ENCODE results near the gene FKBP7.
A peak's percentile ranks its signal among the peaks of the same experiment; 100 is the strongest.
"Not testable (repeated sequence)": the region's sequence is repeated elsewhere in the genome, so short reads cannot be mapped to it uniquely, and the experiment has no call there.

Gene FKBP7, protein sequence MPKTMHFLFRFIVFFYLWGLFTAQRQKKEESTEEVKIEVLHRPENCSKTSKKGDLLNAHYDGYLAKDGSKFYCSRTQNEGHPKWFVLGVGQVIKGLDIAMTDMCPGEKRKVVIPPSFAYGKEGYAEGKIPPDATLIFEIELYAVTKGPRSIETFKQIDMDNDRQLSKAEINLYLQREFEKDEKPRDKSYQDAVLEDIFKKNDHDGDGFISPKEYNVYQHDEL
- 1.5 to 2.6 reads per million in 2 donors for total RNA-seq

DNA sequence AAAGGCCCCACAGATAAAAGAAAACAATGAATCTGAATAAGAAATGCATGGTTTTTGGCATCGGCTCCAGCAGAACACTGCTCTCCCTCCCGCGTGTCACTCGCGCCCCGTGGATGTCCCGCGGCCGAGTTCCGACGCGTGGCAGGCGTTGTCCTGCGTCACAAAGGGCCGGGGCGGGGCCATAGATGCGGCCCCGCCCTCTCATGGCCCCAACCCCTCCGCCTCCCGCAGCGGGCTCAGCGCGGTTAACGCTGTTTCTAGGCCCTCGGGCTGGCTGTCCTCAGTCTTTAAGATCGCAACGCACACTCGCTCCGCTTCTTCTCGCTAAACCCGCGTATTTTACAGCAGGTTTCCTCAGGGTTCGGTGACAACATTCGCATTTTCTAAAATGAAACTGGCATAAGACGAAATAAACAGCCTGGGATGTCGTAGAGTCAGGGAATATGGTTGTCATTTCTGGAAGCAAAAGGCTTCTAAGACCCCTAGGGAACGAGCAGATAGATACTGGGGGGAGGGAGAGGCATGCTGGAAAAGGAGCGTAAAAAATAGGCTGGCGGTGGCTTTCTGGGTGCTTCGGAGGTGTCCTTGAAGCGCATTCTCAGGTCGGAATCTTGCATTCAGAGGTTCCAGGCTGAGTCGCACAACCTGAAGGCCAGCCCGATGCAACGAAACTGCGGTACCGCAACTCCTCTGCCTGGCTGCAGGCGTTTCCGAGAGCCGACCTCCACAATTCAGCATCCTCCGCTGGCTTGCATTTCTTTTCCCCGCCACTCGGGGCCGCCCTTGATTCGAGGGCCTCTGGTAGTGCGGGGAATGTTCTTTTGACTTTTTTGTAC lies at the start of gene FKBP7:
Gene FKBP7, minus strand, starts transcription at position 162 of the 836 bp plus-strand sequence. Its CDS starts 101 bp downstream, at position 61.
- DNase-seq: peak; percentile 83

DNA sequence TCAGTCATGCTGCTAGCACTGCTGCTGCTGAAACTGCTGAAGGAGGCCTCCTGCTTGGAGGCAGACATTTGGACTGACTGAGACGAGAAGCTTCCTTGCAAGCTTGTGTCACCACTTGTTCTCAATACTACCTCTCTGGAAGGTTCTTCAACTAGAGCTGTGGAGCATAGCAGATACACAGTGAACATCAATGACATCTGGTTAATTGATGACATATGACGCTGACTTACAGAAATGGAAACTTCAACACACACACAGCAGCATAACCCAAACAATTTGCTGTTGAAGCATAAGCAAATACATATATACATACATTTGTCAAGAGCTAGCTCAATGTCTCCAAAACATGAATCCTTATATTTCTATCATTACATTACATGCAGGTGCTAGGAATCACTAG lies 49.2 kb upstream of the FKBP7 start:
- no peak for DNase-seq

DNA sequence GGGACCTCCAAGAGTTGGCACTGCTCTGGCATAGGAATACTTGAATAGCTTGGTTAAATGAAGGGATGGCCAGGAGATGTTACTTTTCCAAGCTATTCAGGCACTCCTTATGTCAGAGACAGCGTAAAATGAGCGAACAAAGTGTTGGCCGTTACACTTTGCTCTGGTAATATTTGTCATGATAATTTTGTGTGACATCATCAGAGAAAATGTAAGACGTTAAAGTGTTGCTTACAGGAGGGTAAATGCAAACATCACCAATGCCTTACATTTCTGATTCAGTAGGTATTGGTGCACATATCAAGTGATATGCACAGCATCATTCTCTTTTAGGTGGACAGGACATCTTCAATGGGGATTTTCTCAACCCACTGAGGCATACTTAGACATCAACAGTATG lies 47.9 kb upstream of the FKBP7 start:
- no peak for DNase-seq

DNA sequence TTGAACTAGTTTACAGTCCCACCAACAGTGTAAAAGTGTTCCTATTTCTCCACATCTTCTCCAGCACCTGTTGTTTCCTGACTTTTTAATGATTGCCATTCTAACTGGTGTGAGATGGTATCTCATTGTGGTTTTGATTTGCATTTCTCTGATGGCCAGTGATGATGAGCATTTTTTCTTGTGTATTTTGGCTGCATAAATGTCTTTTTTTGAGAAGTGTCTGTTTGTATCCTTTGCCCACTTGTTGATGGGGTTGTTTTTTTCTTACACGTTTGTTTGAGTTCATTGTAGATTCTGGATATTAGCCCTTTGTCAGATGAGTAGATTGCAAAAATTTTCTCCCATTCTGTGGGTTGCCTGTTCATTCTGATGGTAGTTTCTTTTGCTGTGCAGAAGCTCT lies 47.1 kb upstream of the FKBP7 start:
- not testable (repeated sequence) for DNase-seq

DNA sequence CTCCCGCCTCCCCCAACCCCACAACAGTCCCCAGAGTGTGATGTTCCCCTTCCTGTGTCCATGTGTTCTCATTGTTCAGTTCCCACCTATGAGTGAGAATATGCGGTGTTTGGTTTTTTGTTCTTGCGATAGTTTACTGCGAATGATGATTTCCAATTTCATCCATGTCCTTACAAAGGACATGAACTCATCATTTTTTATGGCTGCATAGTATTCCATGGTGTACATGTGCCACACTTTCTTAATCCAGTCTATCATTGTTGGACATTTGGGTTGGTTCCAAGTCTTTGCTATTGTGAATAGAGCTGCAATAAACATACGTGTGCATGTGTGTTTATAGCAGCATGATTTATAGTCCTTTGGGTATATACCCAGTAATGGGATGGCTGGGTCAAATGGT lies 46.6 kb upstream of the FKBP7 start:
- not testable (repeated sequence) for DNase-seq

DNA sequence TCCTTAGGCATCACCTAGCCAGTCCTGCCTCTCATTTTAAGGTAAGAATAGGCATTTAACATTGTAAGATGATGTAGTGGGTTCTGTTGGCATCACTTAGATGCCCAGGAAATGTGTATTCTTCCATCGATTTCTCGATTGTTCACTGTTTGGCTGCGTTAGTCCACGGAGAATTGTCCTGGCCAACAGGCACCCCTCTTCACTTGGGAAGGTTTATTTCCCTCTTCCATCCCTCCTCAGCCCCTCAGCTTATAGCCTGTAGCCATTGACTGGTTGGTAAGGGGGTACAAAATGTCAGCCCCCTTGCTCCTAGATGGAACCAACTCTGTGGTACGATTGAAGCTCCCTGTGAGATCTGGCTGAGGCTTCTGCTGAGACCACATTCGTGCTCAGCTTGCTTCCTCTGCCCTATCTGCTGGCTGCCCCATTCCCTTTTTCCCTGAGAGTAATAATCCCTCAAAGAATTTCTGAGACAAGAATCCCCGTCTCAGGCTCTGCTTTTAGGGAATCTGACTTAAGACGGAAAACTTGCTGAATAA lies 45.3 kb upstream of the FKBP7 start:
- DNase-seq: no peak

DNA sequence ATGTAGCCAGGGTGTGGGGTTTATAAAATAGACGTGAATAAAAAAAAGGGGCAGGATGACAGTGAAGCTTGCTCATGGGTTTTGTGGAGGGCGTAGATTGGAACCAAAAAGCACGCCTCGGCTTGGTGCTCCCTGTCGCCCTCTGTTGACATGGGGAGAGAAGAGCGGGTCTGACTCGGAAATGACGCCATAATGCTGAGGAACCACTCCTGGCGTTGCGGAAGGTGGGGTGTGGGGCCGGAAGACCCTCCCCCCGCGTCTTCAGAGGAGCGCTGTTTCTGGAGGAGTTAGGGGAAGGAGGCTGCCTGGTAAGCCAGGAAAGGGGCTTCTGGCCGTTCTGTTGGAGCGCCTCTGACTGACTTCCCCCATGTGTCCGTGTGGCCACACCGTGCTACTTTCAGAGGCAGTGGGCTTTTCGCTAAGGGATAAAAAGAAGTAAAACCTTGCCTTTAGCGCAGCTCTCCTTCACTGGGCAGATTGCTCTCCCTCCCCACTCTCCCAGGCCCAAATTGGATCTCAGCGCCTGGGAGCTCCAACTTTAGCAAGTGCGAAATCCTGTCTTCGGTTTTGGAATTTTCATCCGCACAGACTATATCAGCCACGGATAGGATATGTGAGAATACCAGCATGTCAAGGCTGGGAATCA lies 44.7 kb upstream of the FKBP7 start:
- DNase-seq: peak; percentile 47

DNA sequence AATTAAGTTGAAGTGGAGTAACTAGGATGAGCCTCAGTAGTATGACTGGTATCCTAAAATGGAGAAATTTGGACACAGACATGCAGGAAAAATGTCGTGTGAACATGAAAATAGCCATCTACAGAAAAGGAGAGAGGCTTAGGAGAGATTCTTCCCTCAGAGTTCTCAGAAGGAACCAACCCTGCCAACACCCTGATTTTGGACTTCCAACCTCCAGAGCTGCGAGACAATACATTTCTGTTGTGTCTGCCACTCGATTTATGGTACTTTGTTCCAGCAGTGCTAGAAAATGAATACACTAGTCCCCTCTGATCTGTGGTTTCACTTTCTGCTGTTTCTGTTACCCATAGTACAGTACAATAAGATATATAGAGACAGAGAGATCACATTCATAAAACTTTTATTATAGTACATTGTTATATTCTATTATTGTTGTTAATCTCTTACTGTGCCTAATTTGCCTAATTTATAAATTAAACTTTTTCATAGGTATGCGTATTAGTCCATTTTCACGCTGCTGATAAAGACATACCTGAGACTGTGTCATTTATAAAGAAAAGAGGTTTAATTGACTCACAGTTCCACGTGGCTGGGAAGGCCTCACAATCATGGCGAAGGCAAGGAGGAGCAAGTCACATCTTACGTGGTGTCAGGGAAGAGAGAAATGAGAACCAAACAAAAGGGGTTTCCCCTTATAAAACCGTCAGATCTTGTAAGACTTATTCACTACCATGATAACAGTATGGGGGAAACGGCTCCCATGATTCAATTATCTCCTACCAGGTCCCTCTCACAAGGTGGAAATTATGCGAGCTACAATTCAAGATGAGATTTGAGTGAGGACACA lies 43.1 kb upstream of the FKBP7 start:
- DNase-seq: no peak

DNA sequence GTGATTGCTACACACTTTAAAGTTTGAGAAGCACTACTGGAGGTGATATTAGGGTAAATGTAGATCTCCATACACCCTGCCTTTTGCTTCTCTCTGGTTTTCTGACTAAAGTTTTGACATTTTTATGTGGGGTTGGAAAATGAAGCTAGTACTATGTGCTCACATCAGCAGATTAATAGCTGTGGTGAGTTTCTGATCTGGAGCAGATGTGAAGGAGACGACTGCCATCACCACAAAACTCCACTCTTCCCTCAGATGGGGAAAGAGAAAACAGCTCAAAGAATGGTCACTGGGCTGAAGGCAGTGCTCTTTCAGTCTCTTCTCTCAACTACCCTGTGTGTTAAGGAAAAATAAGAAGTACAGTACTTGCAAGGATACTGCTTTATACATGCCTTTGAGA lies 39.1 kb upstream of the FKBP7 start:
- DNase-seq: no peak

DNA sequence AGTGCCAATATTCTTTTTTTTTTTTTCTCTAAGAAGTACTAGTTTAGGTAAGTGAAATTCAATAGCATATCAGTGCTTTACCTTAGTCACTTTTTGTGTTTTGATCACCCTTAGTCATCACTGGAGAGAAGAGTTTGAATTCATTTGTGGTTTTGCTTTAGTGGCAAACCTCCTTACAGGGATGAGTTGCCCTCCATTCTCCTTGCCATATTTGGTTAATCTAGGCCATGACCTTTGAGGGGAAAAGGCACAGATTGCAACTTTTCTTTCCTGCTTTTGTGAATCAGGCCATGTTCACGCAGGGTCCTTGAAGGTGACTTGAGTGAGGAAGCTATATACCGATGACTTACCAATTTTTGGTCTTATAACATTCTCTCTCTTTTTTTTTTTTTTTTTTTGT lies 36.3 kb upstream of the FKBP7 start:
- DNase-seq: no peak

DNA sequence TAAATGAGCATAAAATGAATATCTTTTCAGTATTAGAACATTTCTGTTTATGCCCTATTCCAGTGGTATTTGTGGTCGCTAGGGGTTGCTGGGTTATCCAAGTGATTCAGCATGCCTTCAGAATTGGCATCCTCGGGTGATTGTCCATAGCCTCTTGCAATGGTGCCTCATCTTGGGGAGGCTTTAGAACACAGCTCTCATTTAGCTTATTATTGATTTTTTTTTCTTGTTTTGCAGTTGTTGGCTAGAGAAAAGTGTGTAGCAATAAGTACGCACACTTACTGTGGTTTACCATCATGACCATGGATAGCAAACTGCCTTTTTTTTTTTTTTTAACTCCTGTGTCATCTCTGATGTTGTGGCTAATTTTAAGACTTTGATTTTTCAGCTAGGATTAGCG lies 35.5 kb upstream of the FKBP7 start:
- DNase-seq: no peak

DNA sequence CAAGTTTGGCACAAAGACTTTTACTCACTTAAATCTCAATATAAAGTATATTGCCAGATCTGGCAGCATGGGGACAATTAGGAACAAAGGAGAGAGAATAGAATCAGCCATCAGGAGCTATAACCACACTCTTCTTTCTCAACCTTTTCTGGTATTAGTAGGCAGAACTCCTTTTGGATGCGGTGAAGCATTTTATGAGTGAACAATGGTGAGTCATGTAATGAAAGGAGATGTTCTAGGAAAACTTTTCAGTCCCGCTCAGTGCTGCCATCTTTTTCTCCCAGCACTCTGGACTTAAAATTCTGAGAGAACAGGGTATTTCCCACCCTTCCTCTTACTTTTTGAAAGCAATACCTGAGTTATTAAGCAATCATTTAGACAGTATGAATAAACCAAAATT lies 34.1 kb upstream of the FKBP7 start:
- no peak for DNase-seq

DNA sequence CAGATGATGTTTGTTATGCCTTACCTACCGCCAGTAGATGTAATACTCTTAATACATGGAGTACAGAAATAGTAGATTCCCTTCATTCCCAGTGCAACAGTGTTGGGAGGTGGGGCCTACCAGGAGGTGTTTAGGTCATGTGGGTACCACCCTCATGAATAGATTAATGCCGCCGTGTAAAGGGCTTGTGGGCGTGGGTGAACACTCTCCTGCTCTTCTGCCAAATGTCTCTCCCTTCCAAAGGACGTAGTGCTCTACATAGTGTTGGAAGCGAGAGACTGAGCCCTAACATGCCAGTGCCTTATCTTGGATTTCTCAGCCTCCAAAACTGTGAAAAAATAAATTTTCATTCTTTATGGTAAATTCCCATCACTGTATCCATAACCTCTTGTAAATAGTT lies 32.0 kb upstream of the FKBP7 start:
- DNase-seq: no peak

DNA sequence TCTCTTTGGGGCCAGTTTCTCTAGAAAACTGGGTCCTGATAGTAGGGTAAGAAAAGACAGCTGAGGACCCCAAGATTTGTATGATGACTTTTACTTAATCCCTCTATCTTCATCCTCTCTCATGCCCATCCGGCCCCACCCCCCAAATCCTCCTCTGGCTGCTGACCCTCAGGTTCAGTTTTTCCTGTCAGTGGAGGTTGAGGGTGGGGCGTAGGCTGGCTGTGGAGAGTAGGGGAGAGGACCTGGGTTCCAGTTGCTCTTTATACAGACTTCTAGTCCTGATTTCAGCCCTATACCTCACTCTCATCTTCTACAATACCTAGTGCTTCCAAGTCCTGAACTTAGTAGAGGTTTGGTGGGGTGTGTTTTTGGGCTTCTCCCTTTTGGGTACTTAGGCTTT lies 30.2 kb upstream of the FKBP7 start:
- DNase-seq: no peak

DNA sequence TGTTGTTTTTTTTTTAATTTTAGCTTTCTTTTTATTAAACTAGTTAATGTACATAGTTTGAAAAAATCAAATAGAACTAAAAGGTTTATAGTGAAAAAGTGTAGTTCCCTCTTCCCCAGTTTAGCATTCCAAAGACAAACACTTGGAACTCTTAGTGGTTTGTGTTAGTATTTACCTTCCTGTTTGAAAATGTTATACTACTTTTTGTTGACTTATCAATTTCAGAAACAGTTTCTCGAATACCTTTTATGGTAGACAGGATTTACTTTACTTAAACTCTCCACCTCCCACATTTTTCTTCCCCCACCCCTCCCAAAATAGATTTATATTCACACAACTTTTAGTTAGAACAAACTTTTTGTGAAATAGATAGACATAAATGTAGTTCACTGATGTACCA lies 28.5 kb upstream of the FKBP7 start:
- no peak for DNase-seq

DNA sequence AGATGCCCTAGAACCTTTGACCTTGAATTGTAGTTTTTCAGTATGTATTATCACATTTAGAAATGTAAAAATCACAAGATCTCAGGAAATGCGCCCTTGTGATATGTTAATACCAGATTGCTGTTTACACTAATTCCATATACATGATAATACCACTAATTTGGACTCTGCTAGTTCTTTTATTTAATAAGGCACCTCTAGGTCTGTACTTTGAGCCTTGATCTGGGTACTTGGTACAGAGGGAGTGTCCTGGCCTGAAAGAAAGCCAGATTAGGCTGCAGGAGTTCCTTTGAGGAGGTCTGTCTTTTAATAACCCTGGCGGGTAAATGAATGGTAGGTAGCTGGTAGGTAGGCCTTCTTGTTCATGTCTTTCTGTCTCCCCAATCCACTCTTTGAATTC lies 28.1 kb upstream of the FKBP7 start:
- no peak for DNase-seq

DNA sequence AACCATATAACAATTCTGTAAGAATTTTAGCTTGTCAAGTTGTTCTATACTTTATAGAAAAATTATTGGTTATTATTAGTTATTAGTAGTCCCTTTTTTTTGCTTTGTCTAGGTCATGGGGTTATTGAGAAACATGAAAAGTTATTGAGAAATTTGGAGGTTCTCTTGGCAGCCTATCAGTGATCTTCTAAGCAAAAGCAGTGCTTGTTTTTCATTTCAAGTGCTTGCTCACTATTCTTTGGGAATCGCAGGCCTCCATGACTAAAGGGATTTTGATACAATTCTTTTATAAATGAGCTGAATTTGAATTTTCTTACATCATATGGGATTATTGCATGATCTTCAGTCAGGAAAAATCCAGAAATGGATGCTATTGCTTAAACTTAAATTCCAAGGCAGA lies 27.7 kb upstream of the FKBP7 start:
- DNase-seq: no peak

DNA sequence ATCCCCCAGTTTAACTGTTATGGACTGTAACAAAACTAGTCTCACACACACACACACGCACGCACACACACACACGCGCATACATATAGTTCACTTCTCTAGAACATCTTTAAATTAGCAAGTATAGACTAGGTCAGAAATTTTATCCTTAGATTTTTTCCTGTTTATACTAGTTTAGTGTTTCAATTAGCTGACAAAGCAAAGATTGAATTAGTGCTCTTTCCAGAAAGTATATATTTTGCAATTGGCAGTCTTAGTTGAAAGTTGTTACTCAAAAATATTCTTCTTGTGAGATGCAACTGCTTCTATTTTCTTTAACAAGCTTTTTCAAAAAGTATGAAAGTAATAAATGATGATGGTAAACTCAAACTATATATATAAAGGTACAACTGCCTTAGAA lies 24.4 kb upstream of the FKBP7 start:
- DNase-seq: no peak

DNA sequence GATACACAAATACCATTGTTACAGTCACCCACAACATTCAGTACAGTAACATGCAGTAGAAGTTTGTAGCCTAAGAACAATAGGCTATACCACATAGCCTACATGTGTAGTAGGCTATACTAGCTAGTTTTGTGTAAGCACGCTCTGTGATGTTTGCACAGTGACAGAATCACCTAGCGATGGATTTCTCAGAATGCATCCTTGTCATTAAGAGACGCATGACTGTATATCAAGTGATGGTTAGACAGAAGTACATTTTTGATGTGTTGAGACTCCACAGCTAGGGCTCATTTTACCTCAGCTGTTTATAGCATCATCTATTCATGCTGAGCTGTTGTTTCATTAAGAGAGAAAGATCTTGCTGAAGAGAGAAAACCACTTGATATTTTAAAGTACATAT lies 21.2 kb upstream of the FKBP7 start:
- no peak for DNase-seq

DNA sequence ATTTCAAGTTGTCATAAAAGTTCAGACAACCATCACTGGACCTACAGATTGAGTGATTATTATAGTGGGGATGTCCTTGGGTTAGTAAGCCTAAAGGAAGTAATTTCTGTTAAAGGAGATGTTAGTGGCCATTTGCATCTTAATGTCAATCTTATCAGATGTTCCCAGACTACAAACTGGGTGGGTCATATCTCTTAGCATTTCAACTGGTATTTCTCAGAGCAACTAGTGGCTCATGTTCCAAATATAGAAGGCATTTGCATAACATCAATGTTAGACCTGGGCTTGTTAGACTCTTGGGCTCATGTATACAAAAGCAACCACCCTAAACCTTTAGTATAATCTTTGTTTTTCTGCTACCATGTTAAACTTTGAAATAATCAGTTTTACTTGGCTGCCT lies 19.7 kb upstream of the FKBP7 start:
- no peak for DNase-seq

DNA sequence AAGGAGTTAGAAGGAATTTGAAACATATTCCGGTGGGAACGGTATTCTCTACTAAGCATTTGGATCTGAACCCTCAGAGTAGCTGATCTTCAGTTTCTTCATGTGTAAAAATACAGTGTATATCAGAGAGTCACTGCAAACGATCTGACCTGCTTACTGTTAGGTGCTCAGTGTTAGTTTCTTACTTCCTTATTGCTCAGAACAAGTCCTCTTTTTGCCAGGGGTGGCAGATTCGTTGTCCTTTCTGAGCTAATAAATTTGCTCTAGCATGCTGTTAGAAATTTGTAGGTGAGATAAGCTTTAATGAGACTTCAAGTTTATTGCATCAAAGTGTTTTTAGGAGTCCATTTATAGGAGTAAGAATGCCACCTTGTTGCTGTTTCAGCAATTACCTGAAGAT lies 17.6 kb upstream of the FKBP7 start:
- no peak for DNase-seq

DNA sequence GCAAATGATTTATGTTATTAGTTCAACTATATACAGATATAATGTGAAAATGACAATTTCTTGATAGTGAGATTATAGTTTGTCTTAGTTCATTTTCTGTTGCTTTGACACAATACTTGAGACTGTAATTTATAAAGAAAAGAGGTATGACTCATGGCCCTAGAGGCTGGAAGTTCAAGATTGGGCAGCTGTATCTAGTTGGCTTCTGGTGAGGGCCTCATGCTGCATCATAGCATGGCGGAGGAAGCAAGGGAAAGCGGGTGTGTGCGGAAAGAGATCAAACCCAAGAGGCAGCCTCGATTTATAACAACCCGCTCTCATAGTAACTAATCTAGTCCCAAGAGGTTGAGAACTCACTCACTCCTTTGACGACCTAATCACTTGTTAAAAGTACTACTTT lies 13.2 kb upstream of the FKBP7 start:
- DNase-seq: no peak

DNA sequence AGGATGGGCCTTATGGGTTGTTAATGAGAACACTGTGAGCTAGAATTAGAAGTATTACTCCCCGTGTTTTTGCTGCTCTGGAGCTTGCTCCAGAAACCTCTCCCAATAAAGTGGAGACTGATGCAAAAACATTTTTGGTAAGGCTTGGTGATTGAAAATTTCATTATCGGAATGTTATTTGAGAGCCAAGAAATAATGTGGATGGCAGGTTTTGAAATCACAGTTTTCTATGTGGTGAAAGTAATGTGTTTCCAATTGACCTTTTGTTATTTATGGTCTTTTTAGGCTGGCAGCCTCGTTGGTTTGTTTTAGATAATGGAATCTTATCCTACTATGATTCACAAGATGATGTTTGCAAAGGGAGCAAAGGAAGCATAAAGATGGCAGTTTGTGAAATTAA lies 7.0 kb upstream of the FKBP7 start:
- no peak for DNase-seq
